GM19043 (cell line): ENCODE results near the gene NOSIP.

Experiments used
- ATAC-seq: cut with Tn5 transposase; IDR thresholded peaks from one replicate; pipeline ENCODE4 v1.9.1; 2021; ENCODE audit warnings: low read depth; ENCODE audit not compliant: unreplicated experiment

The NOSIP gene

DNA sequence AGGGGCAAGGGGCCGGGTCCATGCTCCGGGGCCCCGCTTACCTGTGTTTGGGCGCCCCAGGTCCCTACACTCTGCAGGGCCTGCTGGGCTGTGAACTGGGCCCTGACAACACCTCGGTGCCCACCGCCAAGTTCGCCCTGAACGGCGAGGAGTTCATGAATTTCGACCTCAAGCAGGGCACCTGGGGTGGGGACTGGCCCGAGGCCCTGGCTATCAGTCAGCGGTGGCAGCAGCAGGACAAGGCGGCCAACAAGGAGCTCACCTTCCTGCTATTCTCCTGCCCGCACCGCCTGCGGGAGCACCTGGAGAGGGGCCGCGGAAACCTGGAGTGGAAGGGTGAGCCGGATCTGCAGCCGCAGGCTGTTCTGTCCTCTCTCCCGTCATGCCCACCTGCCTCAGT lies 66.2 kb downstream of the NOSIP start:
- no peak for ATAC-seq

DNA sequence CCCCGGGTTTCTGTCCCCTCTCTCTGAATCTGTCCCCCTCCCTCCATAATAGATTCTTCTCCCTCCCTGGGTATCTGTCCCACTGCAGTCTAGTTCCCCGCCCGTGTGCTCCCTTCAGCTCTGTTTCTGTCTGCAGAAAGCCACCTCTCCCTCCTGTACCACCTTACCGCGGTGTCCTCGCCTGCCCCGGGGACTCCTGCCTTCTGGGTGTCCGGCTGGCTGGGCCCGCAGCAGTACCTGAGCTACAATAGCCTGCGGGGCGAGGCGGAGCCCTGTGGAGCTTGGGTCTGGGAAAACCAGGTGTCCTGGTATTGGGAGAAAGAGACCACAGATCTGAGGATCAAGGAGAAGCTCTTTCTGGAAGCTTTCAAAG lies 66.6 kb downstream of the NOSIP start:
- ATAC-seq = no peak

DNA sequence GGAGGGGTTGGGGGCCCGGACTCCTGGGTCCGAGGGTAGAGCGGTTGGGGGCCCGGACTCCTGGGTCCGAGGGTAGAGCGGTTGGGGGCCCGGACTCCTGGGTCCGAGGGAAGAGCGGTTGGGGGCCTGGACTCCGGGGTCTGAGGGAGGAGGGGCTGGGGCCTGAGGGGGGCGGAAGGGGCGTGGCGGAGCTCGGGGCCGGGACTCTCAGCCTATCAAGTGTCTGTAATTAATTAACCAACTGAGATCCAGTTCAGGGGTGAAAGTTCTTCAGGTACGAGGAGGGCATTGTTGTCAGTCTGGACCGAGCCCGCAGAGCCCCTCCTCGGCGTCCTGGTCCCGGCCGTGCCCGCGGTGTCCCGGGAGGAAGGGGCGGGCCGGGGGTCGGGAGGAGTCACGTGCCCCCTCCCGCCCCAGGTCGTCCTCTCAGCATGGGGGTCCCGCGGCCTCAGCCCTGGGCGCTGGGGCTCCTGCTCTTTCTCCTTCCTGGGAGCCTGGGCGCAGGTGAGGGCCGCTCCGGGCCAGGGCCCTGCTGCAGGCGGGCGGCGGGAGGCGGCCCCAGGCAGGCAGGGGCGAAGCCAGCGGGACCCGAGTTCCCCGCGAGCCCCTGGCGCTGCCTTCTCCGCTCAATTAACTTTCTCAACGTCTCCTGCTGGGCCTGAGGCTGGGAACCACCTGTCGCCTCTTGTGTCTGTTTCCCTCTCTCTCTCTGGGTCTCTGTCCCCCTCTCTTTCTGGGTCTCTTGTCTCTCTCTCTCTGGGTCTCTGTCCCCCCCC lies 67.2 kb downstream of the NOSIP start:
- ATAC-seq = no peak

DNA sequence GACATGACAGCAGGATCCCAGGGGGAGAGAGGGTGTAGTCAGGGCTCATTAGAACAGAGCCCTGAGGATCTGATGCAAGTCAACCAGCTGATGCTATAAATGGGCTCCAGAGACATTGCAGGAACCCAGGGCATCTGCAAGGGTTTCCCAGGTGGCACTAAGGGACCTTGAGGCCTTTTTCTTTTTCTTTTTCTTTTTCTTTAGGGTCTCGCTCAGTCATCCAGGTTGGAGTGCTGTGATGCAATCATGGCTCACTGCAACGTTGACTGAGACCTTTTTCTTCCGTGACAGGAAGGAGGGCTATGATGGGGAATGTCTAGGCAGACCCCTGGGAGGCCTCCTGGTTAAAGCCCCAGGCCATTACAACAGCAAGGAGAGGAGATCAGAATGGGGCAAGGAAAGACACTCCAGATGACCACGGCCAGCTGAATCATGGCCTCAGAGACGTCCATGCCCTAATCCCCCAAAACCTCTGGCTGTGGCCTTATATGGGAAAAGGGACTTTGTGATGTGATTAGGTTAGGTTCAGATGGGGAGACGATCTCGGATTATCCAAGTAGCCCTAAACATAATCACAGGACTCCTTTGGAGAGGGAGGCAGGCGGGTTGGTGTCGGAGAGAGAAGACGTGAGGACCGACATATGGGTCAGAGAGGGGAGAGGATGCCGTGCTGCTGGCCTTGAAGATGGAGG lies 72.4 kb downstream of the NOSIP start:
- no peak for ATAC-seq

DNA sequence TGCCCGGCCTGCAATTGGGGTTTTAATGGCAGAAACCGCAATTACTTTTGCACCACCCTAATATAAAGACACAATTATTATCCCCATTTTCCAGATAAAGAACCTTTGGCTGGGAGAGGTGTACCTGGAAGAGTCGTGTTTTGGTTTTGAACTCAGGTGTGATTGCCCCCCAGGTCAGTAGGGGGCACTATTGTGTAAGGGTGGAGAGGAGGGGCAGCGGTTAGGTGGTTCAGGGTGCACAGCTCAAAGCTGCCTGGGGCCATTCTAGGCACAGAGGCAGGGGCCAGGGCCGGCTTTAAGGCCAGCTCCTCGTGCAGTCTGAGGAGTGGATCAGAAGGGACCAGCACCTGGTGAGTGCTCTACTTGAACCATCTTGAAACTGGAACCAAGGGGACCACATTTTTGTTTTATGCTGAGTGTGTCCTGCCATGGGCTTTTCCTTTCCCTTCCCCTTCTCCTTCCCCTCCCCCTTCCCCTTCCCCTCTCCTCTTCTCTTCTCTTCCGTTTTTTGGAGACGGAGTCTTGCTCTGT lies 73.7 kb downstream of the NOSIP start:
- ATAC-seq = no peak
